Mucosa of rectum (tissue), 2 donors: ENCODE data around the gene ZBTB7B.
"Not testable (repeated sequence)": the region's sequence is repeated elsewhere in the genome, so short reads cannot be mapped to it uniquely, and the experiment has no call there.

Experiments
- H3K27ac ChIP-seq, 2 donors: one replicate each; pipeline ENCODE4 v1.7.0; 2013; ENCODE audit warnings: inconsistent platforms in 2 of 2, low read depth in 2 of 2, low read length in 2 of 2
- H3K27me3 ChIP-seq, 2 donors: one replicate each; pipeline ENCODE4 v1.7.0; 2013; ENCODE audit warnings: low read length in 2 of 2; ENCODE audit not compliant: control insufficient read depth in 2 of 2, insufficient read depth in 2 of 2
- H3K36me3 ChIP-seq, 2 donors: one replicate each; pipeline ENCODE4 v1.7.0; 2013; ENCODE audit warnings: low read length in 2 of 2; ENCODE audit not compliant: control insufficient read depth in 2 of 2, insufficient read depth in 2 of 2
- H3K4me1 ChIP-seq, 2 donors: one replicate each; pipeline ENCODE4 v1.7.0; 2013; ENCODE audit warnings: low read length in 2 of 2, mild to moderate bottlenecking in 1 of 2; ENCODE audit not compliant: control insufficient read depth in 2 of 2, insufficient read depth in 2 of 2
- H3K4me3 ChIP-seq, 2 donors: one replicate each; pipeline ENCODE4 v1.7.0; 2013; ENCODE audit warnings: low read length in 2 of 2
- H3K9ac ChIP-seq, 2 donors: one replicate each; pipeline ENCODE4 v1.7.0; 2013; ENCODE audit warnings: low read length in 2 of 2, low read depth in 1 of 2, mild to moderate bottlenecking in 1 of 2
- H3K9me3 ChIP-seq, 2 donors: one replicate each; pipeline ENCODE4 v1.7.0; 2013; ENCODE audit warnings: low read length in 2 of 2; ENCODE audit not compliant: control insufficient read depth in 2 of 2
- donor health status: healthy.
- donor health status: Normal muscosa, but diverticular disease.

The ZBTB7B gene

GRCh38 chr1:154974102-154974807, 28.3 kb upstream of the ZBTB7B start, which contains the start of gene CKS1B:
TSS of gene CKS1B (plus strand) at chr1:154974681. CDS start at chr1:154974746, 65 bp downstream.
- peaks cover 31 to 40% of the 10 kb centered on the region in 2 donors for H3K4me1 ChIP-seq
- peaks cover 0 to 10% of the 10 kb centered on the region in 2 donors for H3K36me3 ChIP-seq
- H3K27me3 ChIP-seq = no peaks in the 10 kb centered on the region
- H3K27ac ChIP-seq = peak within 1 kb of the TSS; percentile 99
- H3K4me3 ChIP-seq = peak within 1 kb of the TSS; percentile 96 to 97
- no peaks in the 10 kb centered on the region for H3K9me3 ChIP-seq
- H3K9ac ChIP-seq = peak within 1 kb of the TSS; percentile 79 to 99

DNA sequence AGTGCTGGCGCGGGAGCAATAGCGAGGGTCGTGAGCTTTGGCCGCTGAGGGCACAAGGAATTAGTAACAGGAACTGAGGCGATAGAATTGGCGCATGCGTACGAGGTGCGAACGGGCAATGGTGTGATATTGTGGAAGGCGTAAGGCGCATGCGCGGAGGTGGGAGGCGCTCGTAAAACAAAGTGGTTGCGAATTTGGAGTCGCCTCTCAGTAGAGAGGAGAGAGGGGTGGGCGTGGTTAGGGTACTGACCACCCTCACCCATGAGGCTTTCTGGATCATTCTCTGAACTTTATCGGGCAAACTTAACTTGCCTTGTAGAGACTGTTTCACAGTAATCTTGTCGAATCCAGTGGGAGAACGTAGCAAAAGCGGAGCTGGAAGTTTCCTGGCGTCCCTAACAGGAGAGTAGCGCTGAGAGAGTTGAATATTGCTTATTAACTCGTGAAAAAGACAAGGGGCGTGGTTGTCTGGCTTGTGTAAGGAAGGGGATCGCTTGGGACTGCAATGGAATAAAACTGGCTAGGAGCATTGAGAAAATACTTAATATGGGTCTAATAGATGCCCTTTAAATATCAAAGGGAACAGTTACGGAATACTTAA, 27.7 kb upstream of the ZBTB7B start:
- Histone ChIP-seq H3K9ac (peak overlapping the region; percentile 74 to 79), H3K36me3 (peaks cover 0 to 7% of the 10 kb centered on the region in 2 donors), H3K4me1 (peaks cover 31 to 40% of the 10 kb centered on the region in 2 donors), H3K9me3 (no peaks in the 10 kb centered on the region), H3K27me3 (no peaks in the 10 kb centered on the region), H3K4me3 (peak overlapping the region; percentile 76 to 96), H3K27ac (peak overlapping the region; percentile 88 to 92)

DNA sequence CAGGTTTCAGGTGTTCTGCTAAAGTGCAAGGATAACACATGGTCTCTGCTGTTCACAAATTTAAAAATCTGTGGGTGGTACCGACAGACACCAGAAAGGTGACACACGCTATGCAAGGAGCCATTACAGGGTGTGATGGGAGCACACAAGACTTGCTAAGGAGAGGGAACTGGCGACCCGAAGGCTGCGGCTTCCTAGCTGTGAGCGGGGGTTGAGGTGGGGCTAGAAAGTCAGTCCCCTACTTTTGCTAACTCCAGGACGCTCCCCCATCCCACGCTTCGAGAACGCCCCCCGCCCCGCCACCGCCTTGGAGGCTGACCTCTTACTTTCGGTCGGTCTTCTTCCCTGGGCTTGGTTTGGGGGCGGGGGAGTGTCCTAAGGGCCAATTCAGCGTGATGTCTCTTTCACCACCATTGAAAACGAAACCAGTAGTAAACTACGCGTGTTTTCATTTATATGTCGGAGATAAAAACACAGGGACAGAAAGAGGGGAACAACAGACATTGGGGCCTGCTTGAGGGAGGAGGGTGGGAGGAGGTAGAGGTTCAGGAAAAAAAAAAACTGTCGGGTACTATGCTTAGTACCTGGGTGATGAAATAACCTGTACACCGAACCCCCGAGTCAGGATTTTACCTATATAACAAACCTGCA, 27.1 kb upstream of the ZBTB7B start:
- peak overlapping the region; percentile 76 to 96 for H3K4me3 ChIP-seq
- peak overlapping the region; percentile 88 to 92 for H3K27ac ChIP-seq
- H3K27me3 ChIP-seq = no peaks in the 10 kb centered on the region
- H3K9me3 ChIP-seq = no peaks in the 10 kb centered on the region
- H3K9ac ChIP-seq = peak overlapping the region; percentile 74 to 79
- peaks cover 31 to 36% of the 10 kb centered on the region in 2 donors for H3K4me1 ChIP-seq
- H3K36me3 ChIP-seq = peaks cover 0 to 5% of the 10 kb centered on the region in 2 donors

- H3K36me3 ChIP-seq, H3K9me3 ChIP-seq: not testable (repeated sequence)
- peaks cover 17 to 19% of the 10 kb centered on the region in 2 donors for H3K4me1 ChIP-seq
Observed at GRCh38 chr1:154977762-154978161, 24.8 kb upstream of the ZBTB7B start.

DNA sequence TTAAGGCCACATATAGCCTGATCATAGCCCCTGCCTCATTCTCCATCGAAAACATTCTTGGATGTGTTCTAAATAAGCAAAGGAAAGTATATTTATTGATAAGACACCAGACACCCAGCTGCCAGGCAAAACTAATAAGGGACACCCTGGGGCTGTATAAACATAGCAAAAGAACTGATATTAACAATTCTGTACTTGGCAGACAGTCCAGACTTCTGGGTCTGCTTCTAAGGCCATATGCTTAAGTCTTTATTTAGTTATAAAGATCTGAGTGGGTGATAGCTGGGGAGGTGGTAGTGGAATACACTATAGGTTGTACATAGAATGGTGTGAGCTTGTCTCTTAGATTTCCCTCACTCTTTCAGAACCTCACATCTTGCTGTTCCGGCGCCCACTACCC, 24.2 kb upstream of the ZBTB7B start:
- Histone ChIP-seq H3K36me3 (no peaks in the 10 kb centered on the region), H3K27ac (no peak overlapping the region), H3K9ac (no peak overlapping the region), H3K9me3 (no peaks in the 10 kb centered on the region), H3K27me3 (no peaks in the 10 kb centered on the region), H3K4me1 (peaks cover 13% of the 10 kb centered on the region in 2 donors), H3K4me3 (no peak overlapping the region)

More at GRCh38 chr1:154977762-154978161, 24.8 kb upstream of the ZBTB7B start:
- not testable (repeated sequence) for H3K9ac ChIP-seq, H3K27ac ChIP-seq, H3K27me3 ChIP-seq, H3K4me3 ChIP-seq

DNA sequence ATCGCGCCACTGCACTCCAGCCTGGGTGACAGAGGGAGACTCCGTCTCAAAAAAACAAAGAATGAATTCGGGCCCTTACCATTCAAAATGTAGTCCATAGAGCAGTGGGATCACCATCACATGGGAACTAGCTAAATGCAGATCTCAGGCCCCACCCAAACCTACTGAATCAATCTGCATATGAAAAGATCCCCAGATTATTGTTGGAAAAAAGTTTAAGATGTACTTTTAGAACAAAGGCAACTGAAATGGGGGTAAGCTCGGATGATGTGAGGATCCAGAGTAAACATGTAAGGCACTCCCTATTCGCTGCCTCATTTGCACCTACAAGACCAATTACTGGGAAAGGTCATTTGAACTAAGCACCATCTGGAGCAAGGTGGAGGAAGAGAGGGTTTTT, 20.3 kb upstream of the ZBTB7B start:
- H3K4me3 ChIP-seq = peak overlapping the region; percentile 49 to 99
- H3K9me3 ChIP-seq = no peaks in the 10 kb centered on the region
- H3K27ac ChIP-seq = peak overlapping the region in 1 of 2 donors; percentile 26
- H3K36me3 ChIP-seq = peaks cover 0 to 2% of the 10 kb centered on the region in 2 donors
- peaks cover 15% of the 10 kb centered on the region in 2 donors for H3K4me1 ChIP-seq
- H3K9ac ChIP-seq = peak overlapping the region; percentile 31 to 43
- no peaks in the 10 kb centered on the region for H3K27me3 ChIP-seq

DNA sequence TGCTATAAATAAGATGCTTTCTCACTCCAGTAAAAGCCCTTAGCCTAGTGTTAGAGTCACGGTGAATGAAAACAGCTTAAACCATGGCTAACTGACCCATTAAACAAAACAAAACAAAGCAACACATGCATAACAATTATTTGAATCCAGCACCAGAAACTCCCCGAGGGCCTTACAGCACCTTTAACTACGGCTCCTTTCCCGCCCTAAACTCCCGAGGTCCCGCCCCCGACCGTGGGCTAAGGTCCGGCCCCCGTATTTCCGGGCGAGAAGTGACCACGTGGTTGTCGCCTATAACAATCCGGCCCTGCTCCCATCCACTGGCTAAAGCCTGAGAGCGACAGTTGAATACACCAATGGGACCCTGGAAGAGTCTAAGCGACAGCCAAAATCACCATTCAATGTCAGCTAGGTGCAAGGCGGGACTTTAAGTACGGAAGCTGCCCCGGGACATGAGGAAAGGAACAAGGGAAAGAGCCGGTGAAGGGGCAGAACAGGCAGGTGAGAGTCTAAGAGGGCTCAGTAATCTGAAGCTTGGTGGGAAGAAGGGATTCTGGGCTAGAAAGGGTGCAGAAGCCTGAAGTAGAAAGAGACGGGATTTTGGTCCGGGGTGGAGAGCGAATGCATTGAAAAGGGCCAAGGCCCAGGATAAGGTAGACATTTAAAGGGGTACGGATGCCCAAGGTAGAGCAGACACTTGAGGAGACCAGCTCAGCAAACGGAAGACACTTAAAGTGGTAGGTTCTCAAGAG, 19.5 kb upstream of the ZBTB7B start, which contains the start of gene FLAD1:
Gene FLAD1 (plus strand): TSS at position 448 of the 752 bp plus-strand sequence. CDS start 351 bp downstream, outside the sequence.
- Histone ChIP-seq H3K27ac (peak within 1 kb of the TSS; percentile 53 to 66), H3K4me3 (peak within 1 kb of the TSS; percentile 83 to 99), H3K27me3 (no peaks in the 10 kb centered on the region), H3K9ac (peak within 1 kb of the TSS; percentile 76 to 92), H3K36me3 (peaks cover under 1 to 9% of the 10 kb centered on the region in 2 donors), H3K4me1 (peaks cover 15% of the 10 kb centered on the region in 2 donors), H3K9me3 (no peaks in the 10 kb centered on the region)

DNA sequence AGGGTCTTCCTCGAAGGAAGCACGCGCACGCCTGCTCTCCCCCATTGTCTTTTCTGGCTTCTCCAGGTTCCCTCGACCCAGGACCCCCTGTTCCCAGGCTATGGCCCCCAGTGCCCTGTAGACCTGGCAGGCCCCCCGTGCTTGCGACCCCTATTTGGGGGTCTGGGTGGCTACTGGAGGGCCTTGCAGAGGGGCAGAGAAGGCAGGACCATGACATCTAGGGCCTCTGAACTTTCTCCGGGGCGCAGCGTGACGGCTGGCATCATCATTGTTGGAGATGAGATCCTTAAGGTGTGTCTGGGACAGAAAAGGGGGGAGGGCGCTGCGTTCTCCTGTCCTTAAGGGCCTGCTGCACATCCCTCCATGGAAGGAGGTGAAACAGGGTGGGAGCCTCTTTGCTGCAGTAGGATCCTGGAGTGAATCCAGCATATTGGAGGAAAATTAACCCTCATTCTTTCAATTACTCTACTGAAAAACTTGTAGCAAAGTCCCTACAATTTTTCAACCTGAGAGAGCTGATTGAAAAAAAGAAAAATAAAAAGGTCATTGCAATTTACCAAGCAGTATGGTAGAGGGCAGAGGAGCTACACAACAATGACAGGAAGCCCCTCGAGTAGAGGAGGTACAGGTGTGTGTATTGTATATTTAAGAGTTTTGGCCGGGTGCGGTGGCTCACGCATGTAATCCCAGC, 18.7 kb upstream of the ZBTB7B start:
- Histone ChIP-seq H3K27ac (peak overlapping the region; percentile 53 to 66), H3K27me3 (no peaks in the 10 kb centered on the region), H3K36me3 (peaks cover 5 to 17% of the 10 kb centered on the region in 2 donors), H3K4me1 (peaks cover 15% of the 10 kb centered on the region in 2 donors), H3K9ac (peak overlapping the region; percentile 76 to 92), H3K9me3 (no peaks in the 10 kb centered on the region), H3K4me3 (peak overlapping the region; percentile 83 to 99)

DNA sequence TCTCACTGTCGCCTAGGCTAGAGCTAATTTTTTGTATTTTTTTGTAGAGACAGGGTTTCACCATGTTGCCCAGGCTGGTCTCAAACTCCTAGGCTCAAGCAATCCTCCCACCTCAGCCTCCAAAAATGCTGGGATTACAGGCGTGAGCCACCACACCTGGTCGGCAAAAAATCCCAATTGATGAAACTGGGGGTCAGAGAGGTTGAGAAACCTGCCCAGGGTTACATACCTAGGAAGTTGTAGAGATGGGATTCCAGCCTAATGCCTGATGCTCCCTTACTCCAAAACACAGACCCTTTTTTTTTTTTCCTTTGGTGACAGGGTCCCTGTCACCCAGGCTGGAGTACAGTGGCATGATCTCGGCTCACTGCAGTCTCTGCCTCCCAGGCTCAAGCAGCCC, 15.9 kb upstream of the ZBTB7B start:
- Histone ChIP-seq H3K36me3 (peaks cover 9 to 33% of the 10 kb centered on the region in 2 donors), H3K4me1 (peaks cover 18 to 20% of the 10 kb centered on the region in 2 donors)
- not testable (repeated sequence) for H3K27ac ChIP-seq

More for the DNA sequence above, 15.9 kb upstream of the ZBTB7B start:
- not testable (repeated sequence) for H3K27me3 ChIP-seq, H3K9me3 ChIP-seq, H3K4me3 ChIP-seq, H3K9ac ChIP-seq
